ENCODE results near the gene FOLR3. TPM values are rescaled to one million over a fixed set of nuclear protein-coding genes. Genes with fewer than 3 reads are reported as not detected.

Gene FOLR3
- total RNA-seq, 1 experiment from 2014 or later, result not detected

GRCh38 chr11:72111300-72112142, 24.0 kb upstream of the FOLR3 start:
- Histone ChIP-seq H3K27me3 (ENCODE audit: insufficient read depth, low read length) (no peaks in the 10 kb centered on the region), H3K27ac (ENCODE audit: low read depth, low read length) (peak overlapping the region; percentile 76), H3K36me3 (ENCODE audit: control insufficient read depth in 1 of 2, insufficient read depth in 2 of 2, low read length in 2 of 2) (no peaks in the 10 kb centered on the region), H3K4me3 (replicated peaks in 1 of 2; ENCODE audit: low read depth in 1 of 2, low read length in 2 of 2) (peak overlapping the region; percentile 60 to 82), H3K4me1 (ENCODE audit: control insufficient read depth in 1 of 2, insufficient read depth in 2 of 2, low read length in 2 of 2) (peaks cover 4 to 20% of the 10 kb centered on the region in 2 experiments; a peak in 3 of 4 replicates), H3K9me3 (ENCODE audit: control insufficient read depth in 1 of 2, insufficient read depth in 1 of 2, low read depth in 1 of 2, low read length in 2 of 2) (no peaks in the 10 kb centered on the region), H3K9me2 (ENCODE audit: insufficient read depth) (no peaks in the 10 kb centered on the region), H3K4me2 (ENCODE audit: low read length) (peak overlapping the region; percentile 74), H2AFZ (ENCODE audit: low read depth, low read length, poor library complexity, severe bottlenecking) (no peak overlapping the region), H3K9ac (ENCODE audit: low read length) (peak overlapping the region; percentile 83), H3K79me2 (ENCODE audit: insufficient read depth, low read length) (no peaks in the 10 kb centered on the region), H4K20me1 (ENCODE audit: insufficient read depth) (no peaks in the 10 kb centered on the region)
- DNase-seq (ENCODE audit: low read depth, low spot score), result no peak
- TSS peak; percentile 92 for BruUV-seq (replicated peaks)
- peak; percentile 8; the same call in 1 of the 2 replicates for ATAC-seq
- ChIA-PET RAD21 (ENCODE audit: low non-redundant PET in 1 of 2, low total read pairs in 2 of 2, uncharacterized antibody in 2 of 2, unreplicated experiment in 2 of 2) (no interaction called here), CTCF (interaction anchor here (1.0 to 1.5 kb wide), 2 partner anchors 86 to 319 kb away, joined by 4 read pairs; no protein-coding TSS in a partner anchor), POLR2A (interaction anchor here (0.6 to 1.6 kb wide), 7 partner anchors 11 to 127 kb away, joined by 3 to 6 read pairs (median 3); no protein-coding TSS in a partner anchor)
- TF ChIP-seq ZFX (IDR thresholded peaks at IDR 0.05), result peak; percentile 54
- TF ChIP-seq ZNF274 (IDR thresholded peaks at IDR 0.05; ENCODE audit: low read depth, low read length), result no peak
- TF ChIP-seq TCF7L2 (IDR thresholded peaks at IDR 0.05; ENCODE audit: borderline replicate concordance, extremely low read depth, insufficient read depth, insufficient read length), result no peak
- TF ChIP-seq SP1 (IDR thresholded peaks at IDR 0.05; ENCODE audit: low read depth), result 0 out of 2 replicates have a peak, but pooled peaks have one; percentile 10
- intact Hi-C loops (cut with micrococcal nuclease), result loop anchor here (1.0 to 10.0 kb wide), 2 partner anchors 8 to 323 kb away; partner anchors contain the start of genes CLPB and LAMTOR1

GRCh38 chr11:72112143-72112977, 23.2 kb upstream of the FOLR3 start, which contains the start of gene ANAPC15:
Gene ANAPC15, minus strand, starts transcription at chr11:72112695. Its CDS starts 1,419 bp downstream, at chr11:72111276.
- peak; percentile 91 for ATAC-seq
- CTCF ChIA-PET, result interaction anchor here (1.0 to 1.5 kb wide), 2 partner anchors 87 to 319 kb away, joined by 4 read pairs; no protein-coding TSS in a partner anchor
- no peaks in the 10 kb centered on the region for H4K20me1 ChIP-seq (ENCODE audit: insufficient read depth)
- H3K4me2 ChIP-seq (ENCODE audit: low read length), result peak within 1 kb of the TSS; percentile 74
- H3K27me3 ChIP-seq (ENCODE audit: insufficient read depth, low read length), result no peaks in the 10 kb centered on the region
- RAD21 ChIA-PET (ENCODE audit: low non-redundant PET in 1 of 2, low total read pairs in 2 of 2, uncharacterized antibody in 2 of 2, unreplicated experiment in 2 of 2), result interaction anchor here in 1 of 2 experiments (0.6 kb wide), 1 partner anchor 10 kb away, joined by 3 read pairs; no protein-coding TSS in a partner anchor
- peak within 1 kb of the TSS; percentile 76 for H3K27ac ChIP-seq (ENCODE audit: low read depth, low read length)
- H3K4me1 ChIP-seq (ENCODE audit: control insufficient read depth in 1 of 2, insufficient read depth in 2 of 2, low read length in 2 of 2), result peaks cover 4 to 20% of the 10 kb centered on the region in 2 experiments; a peak in 3 of 4 replicates
- POLR2A ChIA-PET, result interaction anchor here (0.6 to 1.6 kb wide), 7 partner anchors 12 to 126 kb away, joined by 3 to 6 read pairs (median 3); no protein-coding TSS in a partner anchor
- no peaks in the 10 kb centered on the region for H3K9me2 ChIP-seq (ENCODE audit: insufficient read depth)
- H3K9me3 ChIP-seq (ENCODE audit: control insufficient read depth in 1 of 2, insufficient read depth in 1 of 2, low read depth in 1 of 2, low read length in 2 of 2), result no peaks in the 10 kb centered on the region
- BruUV-seq (replicated peaks), result no TSS peak
- no peaks in the 10 kb centered on the region for H3K79me2 ChIP-seq (ENCODE audit: insufficient read depth, low read length)
- no peaks in the 10 kb centered on the region for H3K36me3 ChIP-seq (ENCODE audit: control insufficient read depth in 1 of 2, insufficient read depth in 2 of 2, low read length in 2 of 2)
- peak; percentile 99 for DNase-seq (ENCODE audit: low read depth, low spot score)
- H3K4me3 ChIP-seq (replicated peaks in 1 of 2; ENCODE audit: low read depth in 1 of 2, low read length in 2 of 2), result peak within 1 kb of the TSS; percentile 60 to 82
- H2AFZ ChIP-seq (ENCODE audit: low read depth, low read length, poor library complexity, severe bottlenecking), result no peak within 1 kb of the TSS
- intact Hi-C loops (cut with micrococcal nuclease), result loop anchor here (1.0 to 10.0 kb wide), 2 partner anchors 9 to 322 kb away; partner anchors contain the start of genes CLPB and LAMTOR1
- peak within 1 kb of the TSS; percentile 83 for H3K9ac ChIP-seq (ENCODE audit: low read length)
- TF ChIP-seq SIN3A (IDR thresholded peaks at IDR 0.05; ENCODE audit: low read depth), result peak; percentile 68
- peak; percentile 81 for TF ChIP-seq EGR1 (IDR thresholded peaks at IDR 0.05; ENCODE audit: low read depth)
- no peak for TF ChIP-seq REST (IDR thresholded peaks at IDR 0.05; ENCODE audit: low read depth)
- TF ChIP-seq EZH2phosphoT487 (IDR thresholded peaks at IDR 0.05; ENCODE audit: borderline replicate concordance), result no peak
- peak; percentile 94 for TF ChIP-seq SP1 (IDR thresholded peaks at IDR 0.05; ENCODE audit: low read depth)
- TF ChIP-seq SRF (IDR thresholded peaks at IDR 0.05; ENCODE audit: low read depth), result peak; percentile 99
- TF ChIP-seq CBX3 (IDR thresholded peaks at IDR 0.05; ENCODE audit: low read depth), result no peak
- TF ChIP-seq MAX (IDR thresholded peaks at IDR 0.05), result peak; percentile 41; the same call in 1 of the 2 replicates
- no peak for TF ChIP-seq EZH2 (IDR thresholded peaks at IDR 0.05)
- TF ChIP-seq ELF1 (IDR thresholded peaks at IDR 0.05; ENCODE audit: borderline replicate concordance, low read depth), result peak; percentile 71; the same call in 1 of the 2 replicates

Data from HCT116 (cell line).